ENCODE measurements around the gene POLR2H. TPM values are rescaled to one million over a fixed set of nuclear protein-coding genes. Genes with fewer than 3 reads are reported as not detected.

Gene POLR2H
- total RNA-seq, 2 experiments from 2014 or later = 130 to 143 TPM

GRCh38 chr3:184360070-184360928, 1.2 kb upstream of the POLR2H start:
- no peaks in the 10 kb centered on the region for H3K27me3 Mint-ChIP-seq
- peaks cover 21% of the 10 kb centered on the region for H3K36me3 Mint-ChIP-seq (ENCODE audit: low read depth)
- peaks cover 17% of the 10 kb centered on the region for H3K4me1 Mint-ChIP-seq
- intact Hi-C loops (cut with DNase I, micrococcal nuclease) = loop anchor here in 1 of 2 experiments (5.0 kb wide), 2 partner anchors 723 to 922 kb away; partner anchors contain the start of gene KLHL24
- ChIA-PET CTCF (interaction anchor here (0.9 to 1.8 kb wide), 4 partner anchors 11 to 463 kb away, joined by 3 to 5 read pairs (median 4); no protein-coding TSS in a partner anchor), POLR2A (no interaction called here)
- DNase-seq (no peak), ATAC-seq (no peak)
- H3K9me3 Mint-ChIP-seq (ENCODE audit: low read depth) = no peaks in the 10 kb centered on the region
- H3K27ac Mint-ChIP-seq = no peak overlapping the region
- H3K4me3 Mint-ChIP-seq = peak overlapping the region; percentile 98

- H3K27me3 Mint-ChIP-seq = no peaks in the 10 kb centered on the region
- peak overlapping the region; percentile 58 for H3K27ac Mint-ChIP-seq
- no peaks in the 10 kb centered on the region for H3K9me3 Mint-ChIP-seq (ENCODE audit: low read depth)
- H3K4me3 Mint-ChIP-seq = peak overlapping the region; percentile 98
- DNase-seq (no peak), ATAC-seq (no peak)
- intact Hi-C loops (cut with DNase I, micrococcal nuclease) = loop anchor here in 1 of 2 experiments (5.0 kb wide), 2 partner anchors 724 to 921 kb away; partner anchors contain the start of gene KLHL24
- H3K36me3 Mint-ChIP-seq (ENCODE audit: low read depth) = peaks cover 23% of the 10 kb centered on the region
- POLR2A ChIA-PET = no interaction called here
- H3K4me1 Mint-ChIP-seq = peaks cover 20% of the 10 kb centered on the region
- CTCF ChIA-PET = interaction anchor here (1.8 kb wide), 1 partner anchor 180 kb away, joined by 4 read pairs; no protein-coding TSS in a partner anchor
Measured at GRCh38 chr3:184360929-184361531, 480 bp upstream of the POLR2H start.

DNA sequence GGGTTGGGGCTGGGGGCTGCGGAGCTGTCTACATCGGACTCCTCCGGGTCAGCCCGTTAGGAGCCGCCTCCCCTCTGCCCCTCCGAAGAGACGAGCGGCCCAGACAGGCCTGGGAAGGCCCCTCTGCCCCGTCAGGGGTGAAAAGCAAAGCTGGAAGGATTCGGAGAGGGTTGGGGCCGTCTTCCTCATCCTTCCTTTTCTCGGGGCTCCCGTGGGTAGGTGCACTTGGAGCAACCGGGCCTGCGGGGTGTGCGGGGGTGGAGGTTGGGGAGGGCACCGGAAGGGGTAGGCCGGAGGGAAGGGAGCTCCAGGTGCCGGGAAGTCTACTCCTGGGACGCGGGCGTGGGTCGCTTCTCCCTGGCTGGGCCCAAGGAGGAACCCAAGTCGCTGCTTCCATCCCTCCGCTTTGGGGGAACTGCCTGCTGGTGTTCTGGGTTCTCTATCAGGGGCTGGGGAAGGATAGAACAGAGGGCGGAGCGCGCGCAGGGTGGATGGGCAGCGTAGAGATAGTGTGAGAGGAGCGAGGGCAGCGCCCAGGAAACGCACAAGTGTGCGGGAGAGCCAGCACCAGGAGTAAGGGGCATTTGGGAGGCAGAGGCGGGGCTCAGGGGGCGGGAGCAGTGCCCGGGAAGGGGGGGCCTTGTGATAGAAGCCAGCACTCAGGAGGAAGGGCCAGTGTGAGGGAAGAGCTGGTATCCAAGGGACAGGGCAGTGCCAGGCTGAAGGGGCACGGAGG, 590 bp downstream of the POLR2H start:
- H3K27me3 Mint-ChIP-seq = no peaks in the 10 kb centered on the region
- CTCF ChIA-PET = interaction anchor here (0.7 to 1.8 kb wide), 6 partner anchors 9 to 179 kb away, joined by 3 to 9 read pairs (median 4); partner anchors contain the start of gene FAM131A
- DNase-seq (peak; percentile 69), ATAC-seq (peak; percentile 15)
- peak overlapping the region; percentile 97 for H3K27ac Mint-ChIP-seq
- H3K36me3 Mint-ChIP-seq (ENCODE audit: low read depth) = peaks cover 32% of the 10 kb centered on the region
- peaks cover 28% of the 10 kb centered on the region for H3K4me1 Mint-ChIP-seq
- POLR2A ChIA-PET = interaction anchor here (0.6 kb wide), 1 partner anchor 24 kb away, joined by 3 read pairs; no protein-coding TSS in a partner anchor
- intact Hi-C loops (cut with DNase I, micrococcal nuclease) = loop anchor here (2.0 to 5.0 kb wide), 5 partner anchors 47 to 920 kb away; partner anchors contain the start of genes ALG3 (in 1 of the 2), EEF1AKMT4 (in 1 of the 2), EIF4G1 (in 1 of the 2) and KLHL24 (in 1 of the 2)
- no peaks in the 10 kb centered on the region for H3K9me3 Mint-ChIP-seq (ENCODE audit: low read depth)
- peak overlapping the region; percentile 98 for H3K4me3 Mint-ChIP-seq

- no peaks in the 10 kb centered on the region for H3K27me3 Mint-ChIP-seq
- peak overlapping the region; percentile 98 for H3K4me3 Mint-ChIP-seq
- peaks cover 38% of the 10 kb centered on the region for H3K36me3 Mint-ChIP-seq (ENCODE audit: low read depth)
- intact Hi-C loops (cut with DNase I, micrococcal nuclease) = loop anchor here (1.0 to 5.0 kb wide), 13 partner anchors 28 to 919 kb away; partner anchors contain the start of genes ALG3 (in 2 of the 2), EIF4G1 (in 2 of the 2), PSMD2 (in 2 of the 2) and VPS8 (in 2 of the 2)
- peak overlapping the region; percentile 98 for H3K27ac Mint-ChIP-seq
- DNase-seq = peak; percentile 97
- ChIA-PET POLR2A (interaction anchor here (0.6 kb wide), 1 partner anchor 28 kb away, joined by 4 read pairs; no protein-coding TSS in a partner anchor), CTCF (interaction anchor here (0.7 to 1.8 kb wide), 8 partner anchors 9 to 178 kb away, joined by 3 to 9 read pairs (median 4); partner anchors contain the start of gene FAM131A)
- peak; percentile 91 for ATAC-seq
- H3K4me1 Mint-ChIP-seq = peaks cover 30% of the 10 kb centered on the region
- H3K9me3 Mint-ChIP-seq (ENCODE audit: low read depth) = no peaks in the 10 kb centered on the region
Measured at GRCh38 chr3:184362668-184363546, 1.4 kb downstream of the POLR2H start.

GRCh38 chr3:184366619-184367289, 5.2 kb downstream of the POLR2H start:
- intact Hi-C loops (cut with DNase I, micrococcal nuclease) = no loop called here
- peaks cover 31% of the 10 kb centered on the region for H3K4me1 Mint-ChIP-seq
- peaks cover 53% of the 10 kb centered on the region for H3K36me3 Mint-ChIP-seq (ENCODE audit: low read depth)
- POLR2A ChIA-PET = interaction anchor here (0.7 to 1.1 kb wide), 2 partner anchors 18 to 41 kb away, joined by 3 to 4 read pairs; no protein-coding TSS in a partner anchor
- CTCF ChIA-PET = interaction anchor here (0.7 kb wide), 1 partner anchor 14 kb away, joined by 3 read pairs; no protein-coding TSS in a partner anchor
- no peaks in the 10 kb centered on the region for H3K27me3 Mint-ChIP-seq
- DNase-seq (no peak), ATAC-seq (no peak)
- no peak overlapping the region for H3K4me3 Mint-ChIP-seq
- H3K9me3 Mint-ChIP-seq (ENCODE audit: low read depth) = no peaks in the 10 kb centered on the region
- peak overlapping the region; percentile 19 for H3K27ac Mint-ChIP-seq

GRCh38 chr3:184368116-184368515, 6.6 kb downstream of the POLR2H start:
- intact Hi-C loops (cut with DNase I, micrococcal nuclease) = no loop called here
- ChIA-PET POLR2A (interaction anchor here (0.6 kb wide), 1 partner anchor 25 kb away, joined by 3 read pairs; no protein-coding TSS in a partner anchor), CTCF (interaction anchor here (0.6 to 6.3 kb wide), 3 partner anchors 146 to 197 kb away, joined by 3 to 128 read pairs (median 6); no protein-coding TSS in a partner anchor)
- Mint-ChIP-seq H3K9me3 (ENCODE audit: low read depth) (no peaks in the 10 kb centered on the region), H3K36me3 (ENCODE audit: low read depth) (peaks cover 53% of the 10 kb centered on the region), H3K27ac (peak overlapping the region; percentile 7), H3K4me3 (no peak overlapping the region), H3K4me1 (peaks cover 32% of the 10 kb centered on the region), H3K27me3 (no peaks in the 10 kb centered on the region)
- no peak for ATAC-seq
- no peak for DNase-seq

- Mint-ChIP-seq H3K9me3 (ENCODE audit: low read depth) (no peaks in the 10 kb centered on the region), H3K27ac (peak overlapping the region; percentile 7), H3K4me1 (peaks cover 32% of the 10 kb centered on the region), H3K4me3 (no peak overlapping the region), H3K27me3 (no peaks in the 10 kb centered on the region), H3K36me3 (ENCODE audit: low read depth) (peaks cover 47% of the 10 kb centered on the region)
- ChIA-PET CTCF (interaction anchor here (0.6 to 6.3 kb wide), 4 partner anchors 145 to 396 kb away, joined by 3 to 128 read pairs (median 4); no protein-coding TSS in a partner anchor), POLR2A (interaction anchor here (0.6 to 0.8 kb wide), 2 partner anchors 26 to 105 kb away, joined by 3 read pairs; no protein-coding TSS in a partner anchor)
- no peak for DNase-seq
- no peak for ATAC-seq
- intact Hi-C loops (cut with DNase I, micrococcal nuclease) = no loop called here
Measured at GRCh38 chr3:184368586-184369183, 7.2 kb downstream of the POLR2H start.

DNA sequence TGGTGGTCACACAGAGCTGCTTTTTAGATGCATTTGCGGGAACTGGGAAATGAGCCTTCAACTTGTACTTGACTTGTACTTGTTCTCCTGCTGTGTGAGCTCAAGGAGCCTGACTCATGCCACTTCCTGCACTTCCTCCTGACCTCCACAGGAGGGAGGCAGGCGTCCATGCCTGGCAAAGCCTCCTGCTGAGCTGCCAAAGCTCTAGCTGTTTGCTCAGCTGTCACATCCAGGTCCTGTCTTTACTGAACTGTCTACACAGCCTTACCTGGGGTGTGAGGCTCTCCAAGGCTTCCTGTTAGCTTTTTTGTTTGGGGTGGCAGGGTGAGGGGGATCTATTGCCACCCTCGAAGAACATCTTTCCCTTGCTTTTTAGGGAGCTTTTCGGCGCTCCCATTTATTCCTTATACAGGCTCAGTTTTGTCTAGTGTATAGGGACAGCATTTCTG, 10.1 kb downstream of the POLR2H start:
- CTCF ChIA-PET = interaction anchor here (0.6 to 6.3 kb wide), 48 partner anchors 8 to 1349 kb away, joined by 3 to 128 read pairs (median 4); partner anchors contain the start of genes ABCC5, CHRD, DVL3 and EPHB3
- peak; percentile 81 for DNase-seq
- Mint-ChIP-seq H3K4me3 (no peak overlapping the region), H3K27me3 (peaks cover 3% of the 10 kb centered on the region), H3K4me1 (peaks cover 16% of the 10 kb centered on the region), H3K36me3 (ENCODE audit: low read depth) (peaks cover 26% of the 10 kb centered on the region), H3K9me3 (ENCODE audit: low read depth) (no peaks in the 10 kb centered on the region), H3K27ac (no peak overlapping the region)
- ATAC-seq = peak; percentile 95
- intact Hi-C loops (cut with DNase I, micrococcal nuclease) = loop anchor here (1.0 to 5.0 kb wide), 4 partner anchors 46 to 170 kb away; no protein-coding TSS in a partner anchor
- POLR2A ChIA-PET = interaction anchor here (0.7 to 0.8 kb wide), 2 partner anchors 142 to 470 kb away, joined by 3 read pairs; no protein-coding TSS in a partner anchor
